ENCODE results near the gene FOLR2.
A peak's percentile ranks its signal among the peaks of the same experiment; 100 is the strongest.
"Not testable (repeated sequence)": the region's sequence is repeated elsewhere in the genome, so short reads cannot be mapped to it uniquely, and the experiment has no call there.

FOLR2 gene

DNA sequence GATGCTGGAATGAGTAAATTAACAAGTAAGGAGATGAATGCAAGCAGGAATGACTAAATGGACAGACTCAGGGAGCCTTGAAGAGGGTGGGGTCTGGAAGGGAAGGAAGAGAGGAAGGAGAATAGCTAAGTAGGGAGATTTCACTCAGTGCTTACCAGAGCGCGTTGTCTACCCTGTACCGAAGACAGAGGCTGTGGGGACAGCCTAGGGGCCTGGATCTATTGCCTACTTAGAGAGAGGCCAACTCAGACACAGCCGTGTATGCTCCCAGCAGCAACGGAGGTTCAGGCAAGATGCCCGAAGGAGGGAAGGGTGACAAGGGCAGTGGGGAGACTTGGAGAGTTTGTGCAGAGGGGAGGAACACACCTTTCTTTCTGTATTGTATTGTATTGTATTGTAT is at the start of gene FOLR2:
FOLR2 (plus strand) TSS at position 157 of the 400 bp plus-strand sequence. CDS start 1,791 bp downstream, outside the sequence.
- no peak for DNase-seq

DNA sequence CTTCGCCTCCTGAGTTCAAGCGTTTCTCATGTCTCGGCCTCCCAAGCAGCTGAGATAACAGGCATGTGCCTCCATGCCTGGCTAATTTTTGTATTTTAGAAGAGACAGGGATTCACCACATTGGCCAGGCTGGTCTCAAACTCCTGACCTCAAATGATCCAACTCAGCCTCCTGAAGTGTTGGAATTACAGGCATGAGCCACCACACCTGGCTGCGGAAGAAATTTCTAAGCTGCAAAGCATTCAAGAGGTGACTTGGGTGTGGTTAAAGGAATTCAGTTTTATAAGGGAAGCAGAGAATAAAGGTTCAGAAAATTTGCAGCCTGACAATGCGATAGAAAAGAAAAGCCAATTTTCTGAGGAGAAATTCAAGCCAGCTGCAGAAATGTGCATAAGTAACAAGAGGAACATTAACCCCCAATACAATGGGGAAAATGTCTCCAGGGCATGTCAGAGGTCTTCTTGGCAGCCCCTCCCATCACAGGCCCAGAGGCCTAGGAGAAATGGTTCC is 47.5 kb upstream of the FOLR2 start:
- not testable (repeated sequence) for DNase-seq

DNA sequence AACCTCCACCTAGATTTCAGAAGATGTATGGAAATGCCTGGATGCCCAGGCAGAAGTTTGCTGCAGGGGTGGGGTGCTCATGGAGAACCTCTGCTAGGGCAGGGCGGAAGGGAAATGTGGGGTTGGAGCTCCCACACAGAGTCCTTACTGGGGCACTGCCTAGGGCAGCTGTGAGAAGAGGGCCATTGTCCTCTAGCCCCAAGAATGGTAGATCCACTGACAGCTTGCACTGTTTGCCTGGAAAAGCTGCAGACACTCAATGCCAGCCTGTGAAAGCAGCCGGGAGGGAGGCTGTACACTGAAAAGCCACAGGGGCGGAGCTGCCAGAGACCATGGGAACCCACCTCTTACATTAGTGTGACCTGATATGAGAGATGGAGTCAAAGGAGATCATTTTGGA is 46.8 kb upstream of the FOLR2 start:
- not testable (repeated sequence) for DNase-seq

DNA sequence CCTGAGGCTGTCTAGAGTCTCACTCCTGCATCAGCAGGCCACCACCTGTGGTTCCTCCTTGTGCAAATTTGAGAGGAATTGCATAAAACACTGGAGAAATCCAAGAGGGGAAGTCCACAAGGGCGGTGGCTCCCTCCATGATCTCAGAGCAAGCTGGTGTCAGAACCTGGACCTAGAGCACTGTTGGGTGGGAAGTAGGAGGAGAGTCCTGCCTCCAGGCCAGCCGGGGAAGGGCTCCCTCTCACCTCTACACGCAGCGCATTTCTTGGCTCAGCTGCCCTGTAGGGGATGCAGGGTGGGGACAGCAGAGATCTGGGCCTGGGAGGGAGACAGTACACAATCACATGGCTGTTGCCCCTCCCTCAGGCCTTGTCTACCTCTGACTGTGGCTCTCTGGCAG is 44.6 kb upstream of the FOLR2 start:
- DNase-seq = not testable (repeated sequence)

DNA sequence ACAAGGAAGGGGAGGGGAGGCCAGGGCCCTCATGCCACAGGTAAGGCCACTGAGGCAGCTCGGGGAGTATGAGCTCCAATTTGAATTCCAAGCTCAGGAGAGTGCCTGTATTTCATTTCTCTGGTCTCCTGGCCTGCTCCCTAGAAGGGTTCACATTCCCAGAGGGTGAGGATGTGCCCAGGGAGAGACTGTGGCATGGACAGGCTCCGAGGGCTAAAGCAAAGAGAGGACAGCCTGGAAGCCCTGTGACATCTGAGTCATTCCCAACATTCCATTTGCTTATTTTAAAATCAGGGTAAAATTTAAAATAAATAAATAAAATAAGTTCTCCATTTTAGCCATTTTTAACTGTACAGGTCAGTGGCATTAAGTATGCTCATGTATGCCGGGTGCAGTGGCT is 43.3 kb upstream of the FOLR2 start:
- no peak for DNase-seq

DNA sequence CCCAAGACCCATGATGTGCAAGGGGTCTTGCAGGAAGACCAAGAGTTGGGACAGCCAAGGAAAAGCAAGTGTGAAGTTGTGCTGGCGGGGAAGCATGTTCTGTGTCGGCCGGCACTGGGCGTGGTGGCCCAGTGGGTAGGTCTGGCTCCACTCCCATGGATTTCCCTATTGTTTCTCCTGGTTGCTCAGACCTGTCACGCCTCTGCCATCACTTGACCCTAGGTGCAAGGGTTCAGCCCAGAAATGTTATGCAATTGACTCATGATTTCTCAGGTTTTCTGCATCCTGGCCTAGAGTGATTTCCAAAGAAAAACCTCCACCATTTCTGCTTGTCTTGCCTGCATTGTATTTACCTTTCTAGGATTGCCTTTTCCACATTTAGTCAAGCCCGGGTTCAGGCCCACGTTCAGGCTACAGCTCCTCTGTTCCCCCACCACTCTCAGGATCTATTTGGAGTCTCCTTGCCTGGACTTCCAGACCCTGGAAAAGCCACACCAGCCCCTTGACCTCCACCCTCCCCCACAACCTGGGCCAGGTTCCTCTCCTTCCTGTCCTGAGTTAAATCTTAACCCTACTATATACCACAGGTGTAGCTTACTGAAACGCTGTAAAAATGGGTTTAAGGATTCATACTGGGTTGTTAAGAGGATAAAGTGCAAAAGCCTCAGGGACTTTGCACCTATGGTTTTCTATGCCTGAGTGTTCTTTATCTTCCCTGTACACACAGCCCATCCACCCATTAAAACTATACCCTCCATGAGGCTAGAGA is 42.1 kb upstream of the FOLR2 start:
- no peak for DNase-seq

DNA sequence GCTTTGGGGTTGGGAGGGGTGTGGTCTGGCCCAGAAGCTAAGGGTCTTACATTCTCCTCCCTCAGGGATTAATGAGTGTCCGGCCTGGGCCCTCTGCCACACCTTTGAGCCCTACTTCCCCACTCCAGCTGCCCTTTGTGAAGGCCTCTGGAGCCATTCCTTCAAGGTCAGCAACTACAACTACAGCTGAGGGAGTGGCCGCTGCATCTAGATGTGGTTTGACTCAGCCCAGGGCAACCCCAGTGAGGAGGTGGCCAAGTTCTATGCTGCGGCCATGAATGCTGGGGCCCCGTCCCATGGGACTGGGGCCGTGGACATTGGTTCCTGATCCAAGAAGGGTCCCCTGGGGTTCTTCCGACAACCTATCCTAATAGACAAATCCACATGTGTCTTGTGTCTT is 38.9 kb upstream of the FOLR2 start:
- no peak for DNase-seq

DNA sequence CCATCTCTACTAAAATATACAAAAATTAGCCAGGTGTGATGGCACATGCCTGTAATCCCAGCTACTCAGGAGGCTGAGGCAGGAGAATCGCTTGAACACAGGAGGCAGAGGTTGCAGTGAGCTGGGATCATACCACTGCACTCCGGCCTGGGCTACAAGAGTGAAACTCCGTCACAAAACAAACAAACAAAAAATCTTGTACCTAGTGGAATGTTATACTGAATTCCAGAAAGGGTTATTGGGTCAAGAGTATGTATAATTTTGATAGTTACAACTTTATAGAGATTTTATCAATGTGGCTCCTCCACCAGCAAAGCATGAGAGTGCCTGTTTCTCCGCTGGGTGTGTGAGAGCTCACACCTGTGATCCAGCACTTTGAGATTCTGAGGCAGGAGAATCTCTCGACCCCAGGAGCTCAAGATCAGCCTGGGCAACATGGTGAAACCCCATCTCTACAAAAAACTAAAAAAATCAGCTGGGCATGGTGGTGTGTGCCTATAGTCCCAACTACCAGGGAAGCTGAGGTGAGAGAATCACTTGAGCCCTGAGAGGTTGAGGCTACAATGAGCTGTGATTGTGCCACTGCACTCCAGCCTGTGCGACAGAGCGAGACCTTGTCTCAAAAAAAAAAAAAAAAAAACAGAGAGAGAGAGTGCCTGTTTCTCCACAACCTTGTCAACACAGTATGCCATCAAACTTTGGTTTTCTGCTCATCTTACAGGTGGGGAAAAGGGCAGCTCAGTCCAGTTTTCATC is 37.4 kb upstream of the FOLR2 start:
- DNase-seq = no peak

DNA sequence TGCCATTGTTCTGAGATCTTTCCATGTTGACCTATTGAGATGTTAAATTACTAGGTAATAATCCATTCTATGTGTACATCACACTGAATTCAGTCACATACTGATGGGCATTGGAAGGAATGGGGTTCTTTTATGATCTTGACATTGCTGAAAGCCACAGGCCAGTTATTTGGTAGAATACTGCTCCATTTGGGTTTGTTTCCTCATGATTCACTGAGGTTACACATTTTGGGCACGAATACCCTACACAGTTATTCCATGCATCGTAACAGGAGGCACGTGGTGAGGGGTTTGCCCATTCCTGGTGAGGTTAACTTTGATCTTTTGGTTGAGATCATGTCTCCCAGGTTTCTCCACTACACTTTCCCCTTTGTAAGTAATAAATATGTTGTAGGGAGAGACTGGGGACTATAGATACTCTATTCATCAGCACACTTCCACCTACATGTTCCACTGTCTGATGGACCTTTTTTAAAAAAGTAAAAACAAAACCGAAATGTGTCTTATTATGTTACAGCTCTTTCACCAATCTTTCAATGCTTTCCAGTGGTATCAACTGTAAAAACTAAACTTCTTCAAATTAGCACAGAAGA is 36.7 kb upstream of the FOLR2 start:
- DNase-seq = no peak

DNA sequence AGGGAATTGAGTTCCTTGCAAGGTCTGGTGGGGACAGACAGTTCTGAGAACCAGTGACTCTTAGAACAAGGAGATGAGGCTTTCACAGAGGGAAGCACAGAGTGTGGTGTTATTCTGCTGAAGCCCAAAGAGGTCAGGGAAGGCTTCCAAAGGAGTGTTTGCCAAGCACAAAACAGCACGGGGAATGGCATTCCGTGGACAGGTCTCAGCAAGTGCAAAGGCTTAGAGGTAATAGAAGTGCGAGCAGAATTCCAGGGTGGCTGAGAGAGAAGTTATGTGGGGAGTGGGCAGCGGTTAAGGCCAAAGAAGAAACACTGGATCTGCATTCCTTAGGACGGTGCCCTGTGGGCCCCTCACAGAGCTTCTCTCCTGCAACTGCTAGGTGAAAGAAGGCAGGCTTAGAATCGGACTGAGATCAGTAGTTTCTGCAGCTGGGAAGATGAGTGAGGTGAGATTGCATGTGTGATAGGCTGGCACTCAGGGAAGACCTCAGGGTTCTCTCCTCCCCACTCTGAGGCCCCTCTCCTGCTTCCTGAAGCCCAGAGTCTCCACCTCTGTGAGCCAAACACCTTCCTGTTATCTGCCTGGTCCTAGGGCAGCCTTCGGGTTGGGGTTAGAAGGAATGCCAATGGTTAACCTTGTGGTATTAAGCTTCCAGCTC is 35.6 kb upstream of the FOLR2 start:
- DNase-seq = not testable (repeated sequence)

DNA sequence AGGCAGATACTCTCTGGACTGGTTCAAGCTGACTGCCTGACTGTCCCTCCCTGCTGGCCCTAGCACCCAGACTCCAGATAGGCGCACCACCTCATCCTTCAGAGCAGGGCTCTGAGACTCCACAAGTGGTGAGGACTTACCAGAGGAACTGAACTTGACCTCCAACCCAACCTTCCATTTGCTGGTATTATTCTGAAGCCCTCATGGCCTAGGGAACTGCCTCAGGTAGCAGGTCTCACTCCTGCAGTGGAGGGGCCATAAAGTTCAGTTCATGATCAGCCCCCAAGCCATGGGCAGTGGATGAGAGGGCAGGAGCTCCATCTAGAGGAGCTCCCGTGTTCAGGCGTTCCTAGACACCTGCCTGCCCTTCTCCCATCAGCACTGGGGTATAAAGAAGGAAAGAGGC is 35.0 kb upstream of the FOLR2 start:
- not testable (repeated sequence) for DNase-seq

DNA sequence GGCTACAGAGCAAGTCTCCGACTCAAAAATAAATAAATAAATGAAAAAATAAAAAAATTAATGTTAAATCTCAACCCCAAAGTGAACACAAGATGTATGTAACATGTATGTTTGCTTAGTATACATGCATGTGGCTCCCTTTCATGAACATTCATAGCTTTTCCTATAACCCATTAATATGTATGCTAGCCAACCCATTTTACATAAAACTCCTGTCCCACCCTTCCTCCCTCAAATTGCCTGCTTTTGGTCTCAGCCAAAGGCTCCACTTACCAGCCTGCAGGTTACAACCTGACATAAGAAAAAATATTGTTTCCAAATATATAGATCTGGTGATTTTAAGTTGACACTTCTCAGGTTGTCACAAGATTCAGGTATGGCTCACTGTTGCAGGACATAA is 28.3 kb upstream of the FOLR2 start:
- DNase-seq = no peak

DNA sequence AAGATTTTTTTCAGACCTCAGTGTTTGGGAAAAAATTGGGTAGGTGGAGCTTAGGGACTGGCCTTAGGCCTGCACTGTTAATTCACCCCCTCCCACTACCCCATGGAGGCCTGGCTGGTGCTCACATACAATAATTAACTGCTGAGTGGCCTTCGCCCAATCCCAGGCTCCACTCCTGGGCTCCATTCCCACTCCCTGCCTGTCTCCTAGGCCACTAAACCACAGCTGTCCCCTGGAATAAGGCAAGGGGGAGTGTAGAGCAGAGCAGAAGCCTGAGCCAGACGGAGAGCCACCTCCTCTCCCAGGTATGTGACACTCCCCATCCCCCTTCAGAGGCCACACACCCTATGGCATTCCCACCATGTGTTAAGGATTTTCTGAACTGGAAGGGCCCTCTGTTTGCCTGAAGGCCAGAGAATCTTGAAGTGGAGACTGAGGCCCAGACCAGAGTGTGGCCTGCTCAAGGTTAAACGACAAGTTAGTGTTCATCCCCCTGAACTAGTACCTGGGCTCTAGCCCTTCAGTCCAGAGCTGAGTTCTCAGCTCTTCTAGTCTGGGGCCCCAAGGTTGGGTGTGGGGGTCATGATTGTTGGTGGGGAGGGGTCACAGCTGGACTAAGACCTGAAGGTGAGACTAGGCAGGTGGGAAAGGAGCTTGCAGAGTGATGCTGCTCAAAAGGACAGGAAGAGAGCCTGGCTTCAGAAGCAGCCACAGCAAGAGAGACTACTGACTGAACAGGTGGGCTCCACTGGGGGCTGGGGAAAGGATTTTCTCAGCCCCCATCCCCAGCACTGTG is 26.9 kb upstream of the FOLR2 start:
- DNase-seq = peak; percentile 73

DNA sequence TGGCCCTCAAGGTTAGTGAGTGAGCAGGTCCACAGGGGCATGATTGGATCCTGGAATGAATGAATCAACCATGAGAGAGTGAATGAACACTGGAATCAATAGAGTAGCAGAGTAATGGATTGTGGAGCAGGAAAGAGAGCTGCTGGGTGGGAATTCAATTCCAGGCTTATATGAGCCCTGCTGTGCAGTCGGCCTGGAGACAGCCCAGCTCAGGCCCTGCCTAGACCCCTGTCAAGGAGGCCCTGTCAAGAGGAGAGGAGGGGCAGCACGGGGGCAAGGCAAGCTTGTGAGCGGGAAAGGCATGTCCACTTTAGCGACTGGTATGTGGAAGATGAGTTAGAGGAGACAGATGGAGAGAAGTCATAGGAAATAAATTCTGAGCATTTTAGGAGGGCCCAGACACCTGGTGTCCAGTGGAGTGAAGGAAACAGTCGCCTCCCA is 25.9 kb upstream of the FOLR2 start:
- no peak for DNase-seq

DNA sequence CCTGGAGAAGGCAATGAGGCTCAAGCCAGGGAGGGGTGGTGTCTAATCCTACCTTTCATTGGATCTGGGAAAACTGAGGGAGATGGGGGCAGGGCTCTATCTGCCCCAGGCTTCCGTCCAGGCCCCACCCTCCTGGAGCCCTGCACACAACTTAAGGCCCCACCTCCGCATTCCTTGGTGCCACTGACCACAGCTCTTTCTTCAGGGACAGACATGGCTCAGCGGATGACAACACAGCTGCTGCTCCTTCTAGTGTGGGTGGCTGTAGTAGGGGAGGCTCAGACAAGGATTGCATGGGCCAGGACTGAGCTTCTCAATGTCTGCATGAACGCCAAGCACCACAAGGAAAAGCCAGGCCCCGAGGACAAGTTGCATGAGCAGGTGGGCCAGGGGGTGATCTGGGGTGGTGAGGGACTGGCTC is 24.6 kb upstream of the FOLR2 start, which contains the start of gene FOLR1:
FOLR1 (plus strand) TSS at position 180 of the 421 bp plus-strand sequence; CDS start at position 214, 34 bp downstream.
- DNase-seq = no peak

DNA sequence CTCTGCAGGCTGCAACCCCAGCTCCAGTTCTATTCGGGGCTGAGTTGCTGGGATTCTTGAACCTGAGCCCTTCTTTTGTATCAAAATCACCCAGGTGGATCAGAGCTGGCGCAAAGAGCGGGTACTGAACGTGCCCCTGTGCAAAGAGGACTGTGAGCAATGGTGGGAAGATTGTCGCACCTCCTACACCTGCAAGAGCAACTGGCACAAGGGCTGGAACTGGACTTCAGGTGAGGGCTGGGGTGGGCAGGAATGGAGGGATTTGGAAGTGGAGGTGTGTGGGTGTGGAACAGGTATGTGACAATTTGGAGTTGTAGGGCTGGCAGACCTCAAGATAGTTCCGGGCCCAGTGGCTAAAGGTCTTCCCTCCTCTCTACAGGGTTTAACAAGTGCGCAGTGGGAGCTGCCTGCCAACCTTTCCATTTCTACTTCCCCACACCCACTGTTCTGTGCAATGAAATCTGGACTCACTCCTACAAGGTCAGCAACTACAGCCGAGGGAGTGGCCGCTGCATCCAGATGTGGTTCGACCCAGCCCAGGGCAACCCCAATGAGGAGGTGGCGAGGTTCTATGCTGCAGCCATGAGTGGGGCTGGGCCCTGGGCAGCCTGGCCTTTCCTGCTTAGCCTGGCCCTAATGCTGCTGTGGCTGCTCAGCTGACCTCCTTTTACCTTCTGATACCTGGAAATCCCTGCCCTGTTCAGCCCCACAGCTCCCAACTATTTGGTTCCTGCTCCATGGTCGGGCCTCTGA is 20.9 kb upstream of the FOLR2 start:
- no peak for DNase-seq

DNA sequence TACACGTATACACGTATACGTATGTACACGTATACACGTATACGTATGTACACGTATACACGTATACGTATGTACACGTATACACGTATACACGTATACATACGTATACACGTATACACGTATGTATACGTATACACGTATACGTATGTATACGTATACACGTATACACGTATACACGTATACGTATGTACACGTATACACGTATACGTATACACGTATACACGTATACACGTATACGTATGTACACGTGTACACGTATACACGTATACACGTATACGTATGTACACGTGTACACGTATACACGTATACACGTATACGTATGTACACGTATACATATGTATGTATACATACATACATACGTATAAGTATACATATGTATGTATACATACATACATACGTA is 15.1 kb upstream of the FOLR2 start:
- DNase-seq = not testable (repeated sequence)

DNA sequence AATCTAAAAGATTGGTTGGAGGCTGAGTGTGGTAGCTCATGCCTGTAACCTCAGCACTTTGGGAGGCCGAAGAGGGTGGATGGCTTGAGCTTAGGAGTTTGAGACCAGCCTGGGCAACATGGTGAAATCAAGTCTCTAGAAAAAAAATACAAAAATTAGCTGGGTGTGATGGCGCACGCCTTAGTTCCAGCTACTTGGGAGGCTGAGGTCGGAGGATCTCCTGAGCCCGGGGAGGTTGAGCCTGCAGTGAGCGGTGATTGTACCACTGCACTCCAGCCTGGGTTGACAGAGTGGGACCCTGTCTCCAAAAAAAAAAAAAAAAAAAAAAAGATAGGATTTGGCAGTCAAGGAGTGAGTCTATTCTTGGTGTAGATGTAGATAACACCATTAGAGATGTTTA is 14.0 kb upstream of the FOLR2 start:
- no peak for DNase-seq

DNA sequence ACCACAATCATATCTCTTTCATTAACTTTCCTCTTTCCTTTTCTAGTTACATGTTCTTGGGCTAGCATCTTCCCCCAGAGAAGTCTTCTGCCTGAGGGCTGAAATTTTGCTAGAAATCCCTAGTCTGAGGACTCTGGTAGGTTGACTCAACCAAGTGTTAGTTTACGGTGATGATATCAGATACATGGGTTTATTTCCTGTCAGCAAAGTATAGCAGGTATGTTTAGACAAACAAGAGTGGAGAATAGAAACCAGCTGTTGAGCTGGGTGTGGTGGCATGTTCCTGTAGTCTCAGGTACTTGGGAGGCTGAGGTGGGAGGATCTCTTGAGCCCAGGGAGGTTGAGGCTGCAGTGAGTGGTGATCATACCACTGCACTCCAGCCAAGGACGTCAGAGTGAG is 13.4 kb upstream of the FOLR2 start:
- DNase-seq = no peak

DNA sequence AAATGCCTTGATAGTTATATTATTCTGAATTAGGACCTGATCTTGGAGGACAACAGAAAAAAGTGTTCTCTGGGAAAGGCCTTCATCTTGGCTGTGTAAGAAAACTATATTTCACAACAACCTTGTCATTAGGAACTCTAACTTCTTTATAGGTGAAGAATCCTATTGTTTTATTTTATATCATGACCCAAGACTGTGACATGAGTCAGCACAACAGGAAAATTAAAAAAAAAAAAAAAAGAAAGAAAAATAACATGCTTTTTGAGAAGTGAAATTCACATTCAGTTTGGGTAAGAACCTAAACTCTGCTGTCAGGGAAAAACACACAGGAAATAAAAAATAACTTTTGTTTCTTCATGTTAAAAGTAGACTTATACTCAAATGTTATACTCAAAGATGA is 11.7 kb upstream of the FOLR2 start:
- DNase-seq = no peak

DNA sequence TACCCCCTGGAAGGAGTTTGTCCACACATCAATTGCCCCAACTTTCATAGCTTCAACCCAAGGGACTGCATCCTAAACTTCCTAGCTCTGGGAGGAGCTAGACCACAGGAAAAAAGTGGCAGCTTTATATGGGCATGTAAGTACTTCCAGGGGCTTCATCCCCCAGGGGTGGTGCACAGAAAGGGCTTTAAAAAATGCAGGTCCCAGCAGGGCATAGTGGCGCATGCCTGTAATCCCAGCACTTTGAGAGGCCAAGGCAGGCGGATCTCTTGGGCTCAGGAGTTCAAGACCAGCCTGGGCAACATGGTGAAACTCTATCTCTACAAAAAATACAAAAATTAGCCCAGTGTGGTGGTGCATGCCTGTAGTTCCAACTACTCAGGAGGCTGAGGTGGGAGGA is 9.8 kb upstream of the FOLR2 start:
- DNase-seq = not testable (repeated sequence)

All from NCI-H1092 (cell line).